ENCODE data around the gene KATNAL1. TPM values are rescaled to one million over a fixed set of nuclear protein-coding genes. Genes with fewer than 3 reads are reported as not detected.

KATNAL1 gene
- total RNA-seq, 1 donor from 2014 or later, result 46.9 TPM

GRCh38 chr13:30170569-30170968 is 136.8 kb downstream of the KATNAL1 start:
- no peak overlapping the region for H3K27ac ChIP-seq (replicated peaks)
- intact Hi-C loops (cut with micrococcal nuclease), result no loop called here
- DNase-seq, result no peak
- H3K36me3 ChIP-seq, result no peaks in the 10 kb centered on the region
- no peaks in the 10 kb centered on the region for H3K9me3 ChIP-seq (replicated peaks)
- no peak overlapping the region for H3K4me3 ChIP-seq
- peaks cover 6% of the 10 kb centered on the region for H3K27me3 ChIP-seq (ENCODE audit: low read depth)
- H3K4me1 ChIP-seq, result no peaks in the 10 kb centered on the region
- no peak for TF ChIP-seq CTCF (IDR thresholded peaks at IDR 0.05; ENCODE audit: borderline replicate concordance)

DNA sequence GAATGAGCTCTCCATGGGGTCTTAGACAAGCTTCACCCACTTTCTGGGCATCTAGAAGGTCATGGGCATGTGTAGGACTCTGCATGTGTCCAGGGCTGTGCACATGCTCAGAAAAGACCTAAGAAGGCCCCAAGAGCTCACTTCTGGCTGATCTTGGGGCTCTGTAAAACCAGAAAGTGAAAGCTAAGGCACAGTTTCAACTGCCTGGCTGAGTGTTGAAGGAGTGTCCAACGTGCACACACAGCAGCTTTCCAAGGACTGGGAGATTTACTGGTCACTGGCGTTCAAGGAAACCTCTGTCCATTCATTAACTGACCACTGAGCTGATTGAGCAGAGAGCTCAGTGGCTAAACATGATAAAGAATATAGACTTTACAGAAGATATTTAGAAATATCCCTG is 137.9 kb downstream of the KATNAL1 start:
- H3K27me3 ChIP-seq (ENCODE audit: low read depth), result peaks cover 6% of the 10 kb centered on the region
- H3K4me3 ChIP-seq, result no peak overlapping the region
- H3K36me3 ChIP-seq, result no peaks in the 10 kb centered on the region
- H3K9me3 ChIP-seq (replicated peaks), result no peaks in the 10 kb centered on the region
- H3K27ac ChIP-seq (replicated peaks), result no peak overlapping the region
- TF ChIP-seq CTCF (IDR thresholded peaks at IDR 0.05; ENCODE audit: borderline replicate concordance), result no peak
- intact Hi-C loops (cut with micrococcal nuclease), result no loop called here
- DNase-seq, result no peak
- H3K4me1 ChIP-seq, result peaks cover 4% of the 10 kb centered on the region

- no peak for TF ChIP-seq CTCF (IDR thresholded peaks at IDR 0.05; ENCODE audit: borderline replicate concordance)
- H3K4me1 ChIP-seq, result peaks cover 4% of the 10 kb centered on the region
- no peak for DNase-seq
- intact Hi-C loops (cut with micrococcal nuclease), result no loop called here
- peaks cover 6% of the 10 kb centered on the region for H3K27me3 ChIP-seq (ENCODE audit: low read depth)
- H3K4me3 ChIP-seq, result no peak overlapping the region
- H3K36me3 ChIP-seq, result no peaks in the 10 kb centered on the region
- H3K27ac ChIP-seq (replicated peaks), result no peak overlapping the region
- H3K9me3 ChIP-seq (replicated peaks), result no peaks in the 10 kb centered on the region
Observed at GRCh38 chr13:30165796-30166195, 141.6 kb downstream of the KATNAL1 start.

- peaks cover 6% of the 10 kb centered on the region for H3K27me3 ChIP-seq (ENCODE audit: low read depth)
- no peak for TF ChIP-seq CTCF (IDR thresholded peaks at IDR 0.05; ENCODE audit: borderline replicate concordance)
- H3K4me3 ChIP-seq, result no peak overlapping the region
- H3K4me1 ChIP-seq, result peaks cover 4% of the 10 kb centered on the region
- intact Hi-C loops (cut with micrococcal nuclease), result no loop called here
- no peak for DNase-seq
- H3K27ac ChIP-seq (replicated peaks), result no peak overlapping the region
- H3K36me3 ChIP-seq, result no peaks in the 10 kb centered on the region
- H3K9me3 ChIP-seq (replicated peaks), result no peaks in the 10 kb centered on the region
Observed at GRCh38 chr13:30165071-30165470, 142.3 kb downstream of the KATNAL1 start.

GRCh38 chr13:30164146-30164545 is 143.2 kb downstream of the KATNAL1 start:
- no peak for TF ChIP-seq CTCF (IDR thresholded peaks at IDR 0.05; ENCODE audit: borderline replicate concordance)
- Histone ChIP-seq H3K27ac (replicated peaks) (no peak overlapping the region), H3K9me3 (replicated peaks) (no peaks in the 10 kb centered on the region), H3K4me1 (peaks cover 4% of the 10 kb centered on the region), H3K36me3 (no peaks in the 10 kb centered on the region), H3K27me3 (ENCODE audit: low read depth) (peaks cover 6% of the 10 kb centered on the region), H3K4me3 (no peak overlapping the region)
- intact Hi-C loops (cut with micrococcal nuclease), result no loop called here
- DNase-seq, result no peak

- Histone ChIP-seq H3K27ac (replicated peaks) (no peak overlapping the region), H3K4me1 (peaks cover 4% of the 10 kb centered on the region), H3K9me3 (replicated peaks) (no peaks in the 10 kb centered on the region), H3K27me3 (ENCODE audit: low read depth) (peaks cover 6% of the 10 kb centered on the region), H3K4me3 (no peak overlapping the region), H3K36me3 (no peaks in the 10 kb centered on the region)
- TF ChIP-seq CTCF (IDR thresholded peaks at IDR 0.05; ENCODE audit: borderline replicate concordance), result no peak
- no peak for DNase-seq
- intact Hi-C loops (cut with micrococcal nuclease), result no loop called here
Observed at GRCh38 chr13:30163441-30163840, 143.9 kb downstream of the KATNAL1 start.

All from left ventricle myocardium inferior (tissue), 1 donor.